ENCODE results near the gene MARK1. TPM values are rescaled to one million over a fixed set of nuclear protein-coding genes. Genes with fewer than 3 reads are reported as not detected.
A peak's percentile ranks its signal among the peaks of the same experiment; 100 is the strongest.

The MARK1 gene
- total RNA-seq, 1 donor from 2014 or later, result 12.5 TPM

- H3K9me3 Mint-ChIP-seq (ENCODE audit: unreplicated experiment), result no peaks in the 10 kb centered on the region
- peak; percentile 22 for DNase-seq (ENCODE audit: low spot score)
- H3K27ac Mint-ChIP-seq (ENCODE audit: unreplicated experiment), result peak overlapping the region; percentile 97
- H3K4me3 Mint-ChIP-seq (ENCODE audit: unreplicated experiment), result peak overlapping the region; percentile 100
- TF ChIP-seq, protein P1, sequence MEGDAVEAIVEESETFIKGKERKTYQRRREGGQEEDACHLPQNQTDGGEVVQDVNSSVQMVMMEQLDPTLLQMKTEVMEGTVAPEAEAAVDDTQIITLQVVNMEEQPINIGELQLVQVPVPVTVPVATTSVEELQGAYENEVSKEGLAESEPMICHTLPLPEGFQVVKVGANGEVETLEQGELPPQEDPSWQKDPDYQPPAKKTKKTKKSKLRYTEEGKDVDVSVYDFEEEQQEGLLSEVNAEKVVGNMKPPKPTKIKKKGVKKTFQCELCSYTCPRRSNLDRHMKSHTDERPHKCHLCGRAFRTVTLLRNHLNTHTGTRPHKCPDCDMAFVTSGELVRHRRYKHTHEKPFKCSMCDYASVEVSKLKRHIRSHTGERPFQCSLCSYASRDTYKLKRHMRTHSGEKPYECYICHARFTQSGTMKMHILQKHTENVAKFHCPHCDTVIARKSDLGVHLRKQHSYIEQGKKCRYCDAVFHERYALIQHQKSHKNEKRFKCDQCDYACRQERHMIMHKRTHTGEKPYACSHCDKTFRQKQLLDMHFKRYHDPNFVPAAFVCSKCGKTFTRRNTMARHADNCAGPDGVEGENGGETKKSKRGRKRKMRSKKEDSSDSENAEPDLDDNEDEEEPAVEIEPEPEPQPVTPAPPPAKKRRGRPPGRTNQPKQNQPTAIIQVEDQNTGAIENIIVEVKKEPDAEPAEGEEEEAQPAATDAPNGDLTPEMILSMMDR (IDR thresholded peaks at IDR 0.05; ENCODE audit: unreplicated experiment), result no peak
- peaks cover 6% of the 10 kb centered on the region for H3K36me3 Mint-ChIP-seq (ENCODE audit: low read depth, unreplicated experiment)
- H3K27me3 Mint-ChIP-seq (ENCODE audit: unreplicated experiment), result peaks cover 14% of the 10 kb centered on the region
- peaks cover 22% of the 10 kb centered on the region for H3K4me1 Mint-ChIP-seq (ENCODE audit: unreplicated experiment)
Observed at GRCh38 chr1:220527279-220527907, 543 bp upstream of the MARK1 start.

- no peaks in the 10 kb centered on the region for H3K9me3 Mint-ChIP-seq (ENCODE audit: unreplicated experiment)
- peaks cover 22% of the 10 kb centered on the region for H3K4me1 Mint-ChIP-seq (ENCODE audit: unreplicated experiment)
- peak overlapping the region; percentile 96 for H3K4me3 Mint-ChIP-seq (ENCODE audit: unreplicated experiment)
- H3K27me3 Mint-ChIP-seq (ENCODE audit: unreplicated experiment), result peaks cover 14% of the 10 kb centered on the region
- peak; percentile 38 for DNase-seq (ENCODE audit: low spot score)
- H3K36me3 Mint-ChIP-seq (ENCODE audit: low read depth, unreplicated experiment), result peaks cover 6% of the 10 kb centered on the region
- H3K27ac Mint-ChIP-seq (ENCODE audit: unreplicated experiment), result peak overlapping the region; percentile 70
- TF ChIP-seq, protein P1 (IDR thresholded peaks at IDR 0.05; ENCODE audit: unreplicated experiment), result no peak
Observed at GRCh38 chr1:220528679-220529501, 954 bp downstream of the MARK1 start.

GRCh38 chr1:220529521-220530020 lies 1.6 kb downstream of the MARK1 start:
- no peaks in the 10 kb centered on the region for H3K9me3 Mint-ChIP-seq (ENCODE audit: unreplicated experiment)
- TF ChIP-seq, protein P1 (IDR thresholded peaks at IDR 0.05; ENCODE audit: unreplicated experiment), result no peak
- DNase-seq (ENCODE audit: low spot score), result no peak
- peaks cover 9% of the 10 kb centered on the region for H3K36me3 Mint-ChIP-seq (ENCODE audit: low read depth, unreplicated experiment)
- peak overlapping the region; percentile 96 for H3K4me3 Mint-ChIP-seq (ENCODE audit: unreplicated experiment)
- peaks cover 22% of the 10 kb centered on the region for H3K4me1 Mint-ChIP-seq (ENCODE audit: unreplicated experiment)
- H3K27me3 Mint-ChIP-seq (ENCODE audit: unreplicated experiment), result peaks cover 14% of the 10 kb centered on the region
- H3K27ac Mint-ChIP-seq (ENCODE audit: unreplicated experiment), result peak overlapping the region; percentile 70

DNA sequence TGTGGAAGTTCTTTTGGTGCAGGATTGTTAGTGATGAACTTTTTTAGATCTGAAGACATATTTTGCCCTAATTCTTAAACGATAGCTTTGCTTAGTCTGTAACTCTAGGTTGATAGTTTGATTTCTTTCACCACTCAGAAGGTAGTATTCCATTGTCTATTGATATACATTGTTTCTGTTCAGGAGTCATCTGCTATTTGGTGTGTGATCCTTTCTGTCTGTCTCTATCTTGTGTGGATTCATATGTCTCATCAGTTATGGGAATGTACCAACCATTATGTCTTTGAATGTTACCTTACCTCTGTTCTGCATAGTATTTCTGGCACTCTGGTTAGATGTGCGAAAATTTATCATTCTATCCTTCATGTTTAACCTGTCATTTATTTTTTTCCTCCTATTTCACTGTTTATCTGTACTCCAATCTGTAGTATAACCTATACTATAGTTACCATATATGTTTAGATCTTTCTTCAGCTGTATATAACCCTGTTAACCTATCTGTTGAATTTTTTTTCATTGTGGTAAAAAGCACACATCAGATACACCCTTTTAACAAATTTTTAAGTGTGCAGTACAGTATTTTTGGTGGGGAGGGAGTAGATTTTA lies 5.7 kb downstream of the MARK1 start:
- Mint-ChIP-seq H3K27me3 (ENCODE audit: unreplicated experiment) (peaks cover 4% of the 10 kb centered on the region), H3K9me3 (ENCODE audit: unreplicated experiment) (no peaks in the 10 kb centered on the region), H3K4me3 (ENCODE audit: unreplicated experiment) (no peak overlapping the region), H3K36me3 (ENCODE audit: low read depth, unreplicated experiment) (peaks cover 5% of the 10 kb centered on the region), H3K27ac (ENCODE audit: unreplicated experiment) (no peak overlapping the region), H3K4me1 (ENCODE audit: unreplicated experiment) (peaks cover 9% of the 10 kb centered on the region)
- TF ChIP-seq, protein P1 (IDR thresholded peaks at IDR 0.05; ENCODE audit: unreplicated experiment), result no peak
- no peak for DNase-seq (ENCODE audit: low spot score)
